LNCAP (cell line): ENCODE results near the gene LCN9.

ENCODE experiments used
- CTCF ChIP-seq: fragments of 450-650 bp; IDR thresholded peaks from 2 replicates; pipeline ENCODE4 v1.5.1; 2017; ENCODE audit warnings: mild to moderate bottlenecking

The LCN9 gene

GRCh38 chr9:135639196-135639595 lies 23.9 kb upstream of the LCN9 start, which contains the start of gene GLT6D1:
Gene GLT6D1, minus strand, starts transcription at chr9:135639540. Its CDS starts 353 bp downstream, at chr9:135639187.
- TF ChIP-seq CTCF = no peak

- TF ChIP-seq CTCF = no peak
Measured at GRCh38 chr9:135641047-135641446, 22.1 kb upstream of the LCN9 start.

- TF ChIP-seq CTCF = no peak
Measured at GRCh38 chr9:135641745-135642144, 21.4 kb upstream of the LCN9 start.

GRCh38 chr9:135644631-135645218 lies 18.4 kb upstream of the LCN9 start:
- TF ChIP-seq CTCF = no peak

GRCh38 chr9:135647884-135648283 lies 15.2 kb upstream of the LCN9 start:
- TF ChIP-seq CTCF = no peak

GRCh38 chr9:135648494-135649410 lies 14.4 kb upstream of the LCN9 start:
- TF ChIP-seq CTCF = no peak

GRCh38 chr9:135649508-135649907 lies 13.6 kb upstream of the LCN9 start:
- no peak for TF ChIP-seq CTCF
